K562 (cell line): ENCODE measurements around the gene ARHGEF25. TPM values are rescaled to one million over a fixed set of nuclear protein-coding genes. Genes with fewer than 3 reads are reported as not detected.

Experiments
- BRF2 ChIP-seq: IDR thresholded peaks from 3 replicates; pipeline ENCODE4 v1.6.1; 2011; ENCODE audit warnings: borderline replicate concordance, mild to moderate bottlenecking; ENCODE audit not compliant: insufficient read length, insufficient read depth
- CBX2 ChIP-seq: fragments of 200-600 bp; sonication (generic); IDR thresholded peaks from one replicate; pipeline ENCODE4 v1.6.1; 2012; ENCODE audit warnings: mild to moderate bottlenecking, low read length, inconsistent platforms; ENCODE audit not compliant: insufficient read depth, poor library complexity, severe bottlenecking
- CC2D1A ChIP-seq: fragments of 450-650 bp; IDR thresholded peaks from 2 replicates; pipeline ENCODE4 v1.6.1; 2017; ENCODE audit warnings: mild to moderate bottlenecking
- FOXJ2 ChIP-seq: fragments of 200-800 bp; sonication (Bioruptor generic); IDR thresholded peaks from 2 replicates; pipeline ENCODE4 v1.6.1; 2016; ENCODE audit warnings: missing genetic modification characterization, missing compliant biosample characterization
- GABPB1 ChIP-seq: sonication (generic); formaldehyde crosslinking; IDR thresholded peaks from 2 replicates; pipeline ENCODE4 v1.8.0; 2022; ENCODE audit warnings: mild to moderate bottlenecking, missing genetic modification reagents
- MBD2 ChIP-seq: sonication (generic); IDR thresholded peaks from 2 replicates; pipeline ENCODE4 v1.6.1; 2016; ENCODE audit warnings: low read depth, borderline replicate concordance
- MCM7 ChIP-seq, 2 experiments: fragments of 450-650 bp; IDR thresholded peaks; 2 replicates each; pipeline ENCODE4 v1.6.1; 2016 to 2018
- MECOM ChIP-seq: fragments of 250-450 bp; sonication (Bioruptor Pico); IDR thresholded peaks from 2 replicates; pipeline ENCODE4 v1.8.0; 2022; ENCODE audit warnings: inconsistent platforms
- NR3C1 ChIP-seq: sonication (generic); formaldehyde crosslinking; IDR thresholded peaks from 2 replicates; pipeline ENCODE4 v1.8.1; 2022; ENCODE audit warnings: missing genetic modification reagents
- POLR2AphosphoS2 ChIP-seq: IDR thresholded peaks from 2 replicates; pipeline ENCODE4 v1.6.1; 2012; ENCODE audit warnings: low read length, improper control_type of control experiment
- RBBP5 ChIP-seq: fragments of 200-600 bp; sonication (generic); IDR thresholded peaks from 2 replicates; pipeline ENCODE4 v1.6.1; 2012; ENCODE audit warnings: borderline replicate concordance, mild to moderate bottlenecking, low read length, control low read depth, inconsistent platforms; ENCODE audit not compliant: insufficient read depth, poor library complexity, severe bottlenecking
- SMARCB1 ChIP-seq: IDR thresholded peaks from 2 replicates; pipeline ENCODE4 v1.6.1; 2011; ENCODE audit warnings: improper control_type of control experiment, low read depth; ENCODE audit not compliant: insufficient read length
- SOX6 ChIP-seq: fragments of 450-650 bp; IDR thresholded peaks from 2 replicates; pipeline ENCODE4 v1.6.1; 2014; ENCODE audit warnings: mild to moderate bottlenecking
- SP2 ChIP-seq: IDR thresholded peaks from 2 replicates; pipeline ENCODE4 v1.6.1; 2011; ENCODE audit warnings: mild to moderate bottlenecking, low read depth, low read length, moderate library complexity; ENCODE audit not compliant: poor library complexity, severe bottlenecking; ENCODE audit errors: extremely low read depth
- TSHZ1 ChIP-seq: fragments of 250-450 bp; sonication (Bioruptor Pico); IDR thresholded peaks from 2 replicates; pipeline ENCODE4 v1.4.0; 2020; ENCODE audit warnings: mild to moderate bottlenecking, moderate library complexity
- ZBTB26 ChIP-seq: fragments of 450-650 bp; formaldehyde crosslinking; IDR thresholded peaks from 2 replicates; pipeline ENCODE4 v1.4.0; 2022; ENCODE audit warnings: missing genetic modification characterization
- ZBTB9 ChIP-seq: fragments of 450-650 bp; formaldehyde crosslinking; IDR thresholded peaks from 2 replicates; pipeline ENCODE4 v1.4.0; 2020; ENCODE audit warnings: mild to moderate bottlenecking, moderate library complexity
- ZFP30 ChIP-seq: fragments of 250-450 bp; sonication (Bioruptor Pico); IDR thresholded peaks from 2 replicates; pipeline ENCODE4 v1.8.0; 2022; ENCODE audit warnings: moderate library complexity, mild to moderate bottlenecking, inconsistent platforms, borderline replicate concordance
- ZFP36 ChIP-seq: fragments of 150-350 bp; IDR thresholded peaks from 2 replicates; pipeline ENCODE4 v1.6.1; 2018; ENCODE audit warnings: low read length, low read depth; ENCODE audit not compliant: partially characterized antibody
- ZNF311 ChIP-seq: fragments of 250-450 bp; sonication (Bioruptor Pico); IDR thresholded peaks from 2 replicates; pipeline ENCODE4 v1.4.0; 2020; ENCODE audit warnings: mild to moderate bottlenecking, moderate library complexity
- ZNF830 ChIP-seq: fragments of 250-450 bp; sonication (Bioruptor Pico); IDR thresholded peaks from 2 replicates; pipeline ENCODE4 v1.5.0; 2021; ENCODE audit warnings: mild to moderate bottlenecking
- polyA plus RNA-seq, 8 experiments: library from polyadenylated mRNA; depleted of rRNA in 4 of 8; stranded (reverse) in 5 of 8; unstranded in 3 of 8; fragments of >200 nt; fragmentation: Nextera tagmentation in 2 of 8; fragmentation: Illumina TruSeq in 1 of 8; extraction: Ambion mirVana in 2 of 8; extraction: Trizol in 1 of 8; gene quantifications; 2 replicates each; pipeline versions ENCODE4 v1.2.1 to v1.2.3, GENCODE V29; 2011 to 2014; ENCODE audit warnings: inconsistent platforms in 1 of 8, missing spikeins in 1 of 8
- total RNA-seq, 7 experiments: library from RNA; depleted of rRNA in 6 of 7; stranded (reverse); fragments of >200 nt in 6 of 7; fragmentation: Illumina TruSeq in 2 of 7; extraction: Trizol in 2 of 7; gene quantifications; 2 replicates each; pipeline versions ENCODE4 v1.2.1 to v1.2.3, GENCODE V29; 2011 to 2021; ENCODE audit warnings: low replicate concordance in 1 of 7

ARHGEF25 gene
- total and polyA plus RNA-seq, 9 of the 15 experiments (the other 6 are each of a cell fraction or from before 2014, with no cell fraction given): 0.13 to 17.3 (median 11.6) TPM

- TF ChIP-seq ZNF830 (CRISPR knock-in tag) (no peak), FOXJ2 (no peak), ZBTB26 (CRISPR knock-in tag) (no peak), MCM7 (IDR thresholded peaks at IDR 0.05) (no peak), ZNF311 (CRISPR knock-in tag) (no peak), BRF2 (no peak), MBD2 (no peak), NR3C1 (CRISPR knock-in tag) (no peak), SMARCB1 (no peak), SP2 (no peak), CC2D1A (no peak), GABPB1 (CRISPR knock-in tag) (no peak), MECOM (no peak), POLR2AphosphoS2 (no peak), ZBTB9 (CRISPR knock-in tag) (no peak), RBBP5 (no peak), CBX2 (no peak), ZFP36 (no peak), ZFP30 (CRISPR knock-in tag) (no peak), SOX6 (peak; percentile 64; the same call in 1 of the 2 replicates), TSHZ1 (no peak)
Measured at GRCh38 chr12:57640175-57641042, 29.2 kb downstream of the ARHGEF25 start (continued).
